ENCODE data around the gene DICER1. TPM values are rescaled to one million over a fixed set of nuclear protein-coding genes. Genes with fewer than 3 reads are reported as not detected.

The DICER1 gene
- total and polyA plus RNA-seq, 9 of the 15 experiments (the other 6 are each of a cell fraction or from before 2014, with no cell fraction given), result 2.5 to 23.2 (median 12.4) TPM

GRCh38 chr14:95104911-95105310, 52.4 kb downstream of the DICER1 start:
- no peaks in the 10 kb centered on the region for H3K79me2 ChIP-seq (ENCODE audit: control insufficient read depth, insufficient read depth, low read length)
- H3K4me2 ChIP-seq (ENCODE audit: insufficient read depth, low read length), result no peak overlapping the region
- H3K9me3 ChIP-seq (replicated peaks; ENCODE audit: control insufficient read depth, insufficient read depth, low read depth, low read length), result no peaks in the 10 kb centered on the region
- ATAC-seq (no peak), FAIRE-seq (no peak), DNase-seq (ENCODE audit: extremely low read depth in 1 of 4, low spot score in 3 of 4) (no peak)
- CTCF ChIA-PET (ENCODE audit: low intra/inter-chr PET ratio), result no interaction called here
- H3K4me3 ChIP-seq, result no peak overlapping the region
- in situ Hi-C loops (cut with MboI) (no loop called here), intact Hi-C loops (cut with micrococcal nuclease) (no loop called here)
- no peak overlapping the region for H2AFZ ChIP-seq (ENCODE audit: low read depth, low read length)
- 92% methylated on average over 5 of the region's 5 CpGs for WGBS (ENCODE audit: insufficient coverage, low coverage, missing lambda C conversion rate)
- H3K36me3 ChIP-seq (ENCODE audit: control insufficient read depth, insufficient read depth, low read length), result peaks cover 40% of the 10 kb centered on the region; the same call in 2 of the 3 replicates
- H3K27me3 ChIP-seq (ENCODE audit: control insufficient read depth in 2 of 2, insufficient read depth in 2 of 2, low read length in 2 of 2), result no peaks in the 10 kb centered on the region
- POLR2A ChIA-PET, result no interaction called here
- H3K9ac ChIP-seq (ENCODE audit: insufficient read depth in 1 of 2, low read depth in 2 of 2, low read length in 2 of 2), result no peak overlapping the region
- H3K9me1 ChIP-seq (ENCODE audit: control insufficient read depth, insufficient read depth, low read length), result no peaks in the 10 kb centered on the region
- no peaks in the 10 kb centered on the region for H3K4me1 ChIP-seq (replicated peaks in 1 of 2; ENCODE audit: control insufficient read depth in 2 of 2, insufficient read depth in 2 of 2, low read length in 2 of 2)
- no peak overlapping the region for H3K27ac ChIP-seq (ENCODE audit: extremely low read depth, low read depth, low read length)
- no peaks in the 10 kb centered on the region for H4K20me1 ChIP-seq (replicated peaks; ENCODE audit: control insufficient read depth, insufficient read depth, low read length)
- no TSS peak for BruUV-seq (replicated peaks)
- TF ChIP-seq, protein P1, sequence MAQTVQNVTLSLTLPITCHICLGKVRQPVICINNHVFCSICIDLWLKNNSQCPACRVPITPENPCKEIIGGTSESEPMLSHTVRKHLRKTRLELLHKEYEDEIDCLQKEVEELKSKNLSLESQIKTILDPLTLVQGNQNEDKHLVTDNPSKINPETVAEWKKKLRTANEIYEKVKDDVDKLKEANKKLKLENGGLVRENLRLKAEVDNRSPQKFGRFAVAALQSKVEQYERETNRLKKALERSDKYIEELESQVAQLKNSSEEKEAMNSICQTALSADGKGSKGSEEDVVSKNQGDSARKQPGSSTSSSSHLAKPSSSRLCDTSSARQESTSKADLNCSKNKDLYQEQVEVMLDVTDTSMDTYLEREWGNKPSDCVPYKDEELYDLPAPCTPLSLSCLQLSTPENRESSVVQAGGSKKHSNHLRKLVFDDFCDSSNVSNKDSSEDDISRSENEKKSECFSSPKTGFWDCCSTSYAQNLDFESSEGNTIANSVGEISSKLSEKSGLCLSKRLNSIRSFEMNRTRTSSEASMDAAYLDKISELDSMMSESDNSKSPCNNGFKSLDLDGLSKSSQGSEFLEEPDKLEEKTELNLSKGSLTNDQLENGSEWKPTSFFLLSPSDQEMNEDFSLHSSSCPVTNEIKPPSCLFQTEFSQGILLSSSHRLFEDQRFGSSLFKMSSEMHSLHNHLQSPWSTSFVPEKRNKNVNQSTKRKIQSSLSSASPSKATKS (CRISPR knock-in tag; IDR thresholded peaks at IDR 0.05), result no peak
- TF ChIP-seq ILF3 (IDR thresholded peaks at IDR 0.05; ENCODE audit: borderline replicate concordance) (no peak), PPARD (CRISPR knock-in tag; IDR thresholded peaks at IDR 0.05) (no peak), KLF10 (CRISPR knock-in tag; IDR thresholded peaks at IDR 0.05) (no peak), CEBPG (CRISPR knock-in tag; IDR thresholded peaks at IDR 0.05) (no peak), CEBPG (tag; conservative IDR thresholded peaks at IDR 0.05 in 1 of 2, IDR thresholded peaks at IDR 0.05 in 1 of 2) (no peak)
- TF ChIP-seq, protein P2, sequence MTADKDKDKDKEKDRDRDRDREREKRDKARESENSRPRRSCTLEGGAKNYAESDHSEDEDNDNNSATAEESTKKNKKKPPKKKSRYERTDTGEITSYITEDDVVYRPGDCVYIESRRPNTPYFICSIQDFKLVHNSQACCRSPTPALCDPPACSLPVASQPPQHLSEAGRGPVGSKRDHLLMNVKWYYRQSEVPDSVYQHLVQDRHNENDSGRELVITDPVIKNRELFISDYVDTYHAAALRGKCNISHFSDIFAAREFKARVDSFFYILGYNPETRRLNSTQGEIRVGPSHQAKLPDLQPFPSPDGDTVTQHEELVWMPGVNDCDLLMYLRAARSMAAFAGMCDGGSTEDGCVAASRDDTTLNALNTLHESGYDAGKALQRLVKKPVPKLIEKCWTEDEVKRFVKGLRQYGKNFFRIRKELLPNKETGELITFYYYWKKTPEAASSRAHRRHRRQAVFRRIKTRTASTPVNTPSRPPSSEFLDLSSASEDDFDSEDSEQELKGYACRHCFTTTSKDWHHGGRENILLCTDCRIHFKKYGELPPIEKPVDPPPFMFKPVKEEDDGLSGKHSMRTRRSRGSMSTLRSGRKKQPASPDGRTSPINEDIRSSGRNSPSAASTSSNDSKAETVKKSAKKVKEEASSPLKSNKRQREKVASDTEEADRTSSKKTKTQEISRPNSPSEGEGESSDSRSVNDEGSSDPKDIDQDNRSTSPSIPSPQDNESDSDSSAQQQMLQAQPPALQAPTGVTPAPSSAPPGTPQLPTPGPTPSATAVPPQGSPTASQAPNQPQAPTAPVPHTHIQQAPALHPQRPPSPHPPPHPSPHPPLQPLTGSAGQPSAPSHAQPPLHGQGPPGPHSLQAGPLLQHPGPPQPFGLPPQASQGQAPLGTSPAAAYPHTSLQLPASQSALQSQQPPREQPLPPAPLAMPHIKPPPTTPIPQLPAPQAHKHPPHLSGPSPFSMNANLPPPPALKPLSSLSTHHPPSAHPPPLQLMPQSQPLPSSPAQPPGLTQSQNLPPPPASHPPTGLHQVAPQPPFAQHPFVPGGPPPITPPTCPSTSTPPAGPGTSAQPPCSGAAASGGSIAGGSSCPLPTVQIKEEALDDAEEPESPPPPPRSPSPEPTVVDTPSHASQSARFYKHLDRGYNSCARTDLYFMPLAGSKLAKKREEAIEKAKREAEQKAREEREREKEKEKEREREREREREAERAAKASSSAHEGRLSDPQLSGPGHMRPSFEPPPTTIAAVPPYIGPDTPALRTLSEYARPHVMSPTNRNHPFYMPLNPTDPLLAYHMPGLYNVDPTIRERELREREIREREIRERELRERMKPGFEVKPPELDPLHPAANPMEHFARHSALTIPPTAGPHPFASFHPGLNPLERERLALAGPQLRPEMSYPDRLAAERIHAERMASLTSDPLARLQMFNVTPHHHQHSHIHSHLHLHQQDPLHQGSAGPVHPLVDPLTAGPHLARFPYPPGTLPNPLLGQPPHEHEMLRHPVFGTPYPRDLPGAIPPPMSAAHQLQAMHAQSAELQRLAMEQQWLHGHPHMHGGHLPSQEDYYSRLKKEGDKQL (CRISPR knock-in tag; IDR thresholded peaks at IDR 0.05; ENCODE audit: borderline replicate concordance), result no peak

Data from K562 (cell line).